SK-N-SH treated with all-trans-retinoic acid at 6 μM for 48 hours (cell line): ENCODE measurements around the gene WWC1.
"Not testable (repeated sequence)": the region's sequence is repeated elsewhere in the genome, so short reads cannot be mapped to it uniquely, and the experiment has no call there.

ENCODE experiments used
- ATAC-seq: fragments of 200-7000 bp; cut with Tn5 transposase; 3 replicates; pipeline ENCODE4 v1.9.1; 2020; ENCODE audit warnings: mild to moderate bottlenecking, moderate library complexity
- ARNTL ChIP-seq: fragments of 450-650 bp; formaldehyde crosslinking; IDR thresholded peaks from 2 replicates; pipeline ENCODE4 v1.5.0; 2020; ENCODE audit warnings: low read depth, mild to moderate bottlenecking, moderate library complexity, borderline replicate concordance
- CREB5 ChIP-seq: fragments of 250-450 bp; sonication (Bioruptor Pico); IDR thresholded peaks from 2 replicates; pipeline ENCODE4 v1.5.1; 2020; ENCODE audit warnings: low read depth, mild to moderate bottlenecking, moderate library complexity
- CSDC2 ChIP-seq: fragments of 250-450 bp; sonication (Bioruptor Pico); IDR thresholded peaks from 2 replicates; pipeline ENCODE4 v1.5.0; 2020; ENCODE audit warnings: mild to moderate bottlenecking, moderate library complexity
- ESRRG ChIP-seq: fragments of 250-450 bp; sonication (Bioruptor Pico); IDR thresholded peaks from 2 replicates; pipeline ENCODE4 v1.6.1; 2021; ENCODE audit warnings: mild to moderate bottlenecking
- GLIS3 ChIP-seq: fragments of 250-450 bp; sonication (Bioruptor Pico); IDR thresholded peaks from 2 replicates; pipeline ENCODE4 v1.5.0; 2020; ENCODE audit warnings: mild to moderate bottlenecking, moderate library complexity
- ISL1 ChIP-seq: fragments of 250-450 bp; sonication (Bioruptor Pico); IDR thresholded peaks from 2 replicates; pipeline ENCODE4 v2.1.2; 2022; ENCODE audit warnings: mild to moderate bottlenecking, moderate library complexity
- OSR1 ChIP-seq: fragments of 250-450 bp; sonication (Bioruptor Pico); IDR thresholded peaks from 2 replicates; pipeline ENCODE4 v1.8.0; 2022; ENCODE audit warnings: moderate library complexity, mild to moderate bottlenecking, inconsistent platforms
- PPARA ChIP-seq: fragments of 250-450 bp; sonication (Bioruptor Pico); IDR thresholded peaks from 2 replicates; pipeline ENCODE4 v1.5.0; 2020; ENCODE audit warnings: mild to moderate bottlenecking, borderline replicate concordance
- TCF4 ChIP-seq: fragments of 250-450 bp; sonication (Bioruptor Pico); IDR thresholded peaks from 2 replicates; pipeline ENCODE4 v1.8.0; 2021; ENCODE audit warnings: mild to moderate bottlenecking, moderate library complexity, borderline replicate concordance
- TOX ChIP-seq: fragments of 250-450 bp; sonication (Bioruptor Pico); IDR thresholded peaks from 2 replicates; pipeline ENCODE4 v1.8.0; 2021; ENCODE audit warnings: mild to moderate bottlenecking, moderate library complexity, borderline replicate concordance
- ZC3H10 ChIP-seq: fragments of 250-450 bp; sonication (Bioruptor Pico); IDR thresholded peaks from 2 replicates; pipeline ENCODE4 v1.5.1; 2021; ENCODE audit warnings: mild to moderate bottlenecking, moderate library complexity
- ZFP3 ChIP-seq: fragments of 250-450 bp; sonication (Bioruptor Pico); IDR thresholded peaks from 2 replicates; pipeline ENCODE4 v1.5.0; 2020; ENCODE audit warnings: mild to moderate bottlenecking, moderate library complexity
- ZFP30 ChIP-seq: fragments of 450-650 bp; formaldehyde crosslinking; IDR thresholded peaks from 2 replicates; pipeline ENCODE4 v1.5.0; 2022; ENCODE audit warnings: mild to moderate bottlenecking, moderate library complexity
- ZNF565 ChIP-seq: fragments of 450-650 bp; formaldehyde crosslinking; conservative IDR thresholded peaks from 2 replicates; pipeline ENCODE4 v1.5.0; 2020; ENCODE audit warnings: low read depth, mild to moderate bottlenecking, moderate library complexity
- ZNF70 ChIP-seq: fragments of 450-650 bp; formaldehyde crosslinking; IDR thresholded peaks from 2 replicates; pipeline ENCODE4 v1.5.0; 2020; ENCODE audit warnings: mild to moderate bottlenecking, moderate library complexity
- ZNF8 ChIP-seq: fragments of 450-650 bp; formaldehyde crosslinking; IDR thresholded peaks from 2 replicates; pipeline ENCODE4 v1.5.0; 2020; ENCODE audit warnings: mild to moderate bottlenecking, moderate library complexity
- TF ChIP-seq, protein P1 (sequence below): fragments of 250-450 bp; sonication (Bioruptor Pico); IDR thresholded peaks from 2 replicates; pipeline ENCODE4 v1.5.0; 2020; ENCODE audit warnings: mild to moderate bottlenecking, moderate library complexity
- TF ChIP-seq, protein P2 (sequence below): fragments of 250-450 bp; sonication (Bioruptor Pico); IDR thresholded peaks from 2 replicates; pipeline ENCODE4 v1.5.1; 2021; ENCODE audit warnings: mild to moderate bottlenecking, moderate library complexity
- TF ChIP-seq, protein P3 (sequence below): fragments of 250-450 bp; sonication (Bioruptor Pico); IDR thresholded peaks from 2 replicates; pipeline ENCODE4 v1.8.0; 2021; ENCODE audit warnings: low read depth, mild to moderate bottlenecking, moderate library complexity, borderline replicate concordance

WWC1 gene

GRCh38 chr5:168339109-168339771 is 47.8 kb downstream of the WWC1 start (continued):
- TF ChIP-seq, protein P1, sequence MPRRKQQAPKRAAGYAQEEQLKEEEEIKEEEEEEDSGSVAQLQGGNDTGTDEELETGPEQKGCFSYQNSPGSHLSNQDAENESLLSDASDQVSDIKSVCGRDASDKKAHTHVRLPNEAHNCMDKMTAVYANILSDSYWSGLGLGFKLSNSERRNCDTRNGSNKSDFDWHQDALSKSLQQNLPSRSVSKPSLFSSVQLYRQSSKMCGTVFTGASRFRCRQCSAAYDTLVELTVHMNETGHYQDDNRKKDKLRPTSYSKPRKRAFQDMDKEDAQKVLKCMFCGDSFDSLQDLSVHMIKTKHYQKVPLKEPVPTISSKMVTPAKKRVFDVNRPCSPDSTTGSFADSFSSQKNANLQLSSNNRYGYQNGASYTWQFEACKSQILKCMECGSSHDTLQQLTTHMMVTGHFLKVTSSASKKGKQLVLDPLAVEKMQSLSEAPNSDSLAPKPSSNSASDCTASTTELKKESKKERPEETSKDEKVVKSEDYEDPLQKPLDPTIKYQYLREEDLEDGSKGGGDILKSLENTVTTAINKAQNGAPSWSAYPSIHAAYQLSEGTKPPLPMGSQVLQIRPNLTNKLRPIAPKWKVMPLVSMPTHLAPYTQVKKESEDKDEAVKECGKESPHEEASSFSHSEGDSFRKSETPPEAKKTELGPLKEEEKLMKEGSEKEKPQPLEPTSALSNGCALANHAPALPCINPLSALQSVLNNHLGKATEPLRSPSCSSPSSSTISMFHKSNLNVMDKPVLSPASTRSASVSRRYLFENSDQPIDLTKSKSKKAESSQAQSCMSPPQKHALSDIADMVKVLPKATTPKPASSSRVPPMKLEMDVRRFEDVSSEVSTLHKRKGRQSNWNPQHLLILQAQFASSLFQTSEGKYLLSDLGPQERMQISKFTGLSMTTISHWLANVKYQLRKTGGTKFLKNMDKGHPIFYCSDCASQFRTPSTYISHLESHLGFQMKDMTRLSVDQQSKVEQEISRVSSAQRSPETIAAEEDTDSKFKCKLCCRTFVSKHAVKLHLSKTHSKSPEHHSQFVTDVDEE (CRISPR knock-in tag) = no peak
- no peak for TF ChIP-seq ISL1 (CRISPR knock-in tag)
- TF ChIP-seq ESRRG (CRISPR knock-in tag) = no peak
- no peak for TF ChIP-seq ZNF70 (CRISPR knock-in tag)

- not testable (repeated sequence) for ATAC-seq
Observed at GRCh38 chr5:168339772-168340140, 48.3 kb downstream of the WWC1 start.

GRCh38 chr5:168340487-168340886 is 49.0 kb downstream of the WWC1 start:
- TF ChIP-seq OSR1 (no peak), ZC3H10 (no peak), ZNF8 (CRISPR knock-in tag) (peak; percentile 87)
- ATAC-seq = no peak

DNA sequence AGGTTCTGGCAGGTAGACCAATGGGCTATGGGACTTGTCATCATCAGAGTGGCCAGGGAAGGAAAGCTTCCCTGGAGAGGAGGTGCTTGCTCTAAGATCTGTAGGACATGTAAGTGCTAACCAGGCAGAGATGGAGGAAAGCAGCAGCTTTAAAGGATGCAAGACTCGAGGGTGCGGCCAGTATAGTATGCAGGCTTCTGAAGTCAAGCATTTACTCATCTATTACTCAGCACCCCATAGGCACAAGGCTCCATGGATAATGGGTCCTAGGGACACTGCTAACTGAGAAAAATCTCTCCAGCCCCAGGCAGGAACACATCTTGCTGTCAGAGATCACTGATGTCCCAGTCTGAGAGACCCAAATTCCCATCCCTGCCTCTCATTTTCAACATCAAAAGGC is 49.7 kb downstream of the WWC1 start:
- no peak for ATAC-seq
- TF ChIP-seq ISL1 (CRISPR knock-in tag) (no peak), CREB5 (no peak), CSDC2 (CRISPR knock-in tag) (no peak), ZNF565 (no peak), ZFP30 (CRISPR knock-in tag) (no peak), GLIS3 (no peak), PPARA (no peak), ZC3H10 (no peak), TOX (no peak), ARNTL (CRISPR knock-in tag) (no peak)

GRCh38 chr5:168342151-168342825 is 50.8 kb downstream of the WWC1 start:
- no peak for ATAC-seq
- TF ChIP-seq ZNF565 (no peak), ZFP30 (CRISPR knock-in tag) (no peak), TCF4 (no peak), PPARA (no peak), ZFP3 (CRISPR knock-in tag) (no peak), TOX (no peak), ISL1 (CRISPR knock-in tag) (no peak), OSR1 (no peak)
- TF ChIP-seq, protein P1 (CRISPR knock-in tag) = no peak
- TF ChIP-seq, protein P2, sequence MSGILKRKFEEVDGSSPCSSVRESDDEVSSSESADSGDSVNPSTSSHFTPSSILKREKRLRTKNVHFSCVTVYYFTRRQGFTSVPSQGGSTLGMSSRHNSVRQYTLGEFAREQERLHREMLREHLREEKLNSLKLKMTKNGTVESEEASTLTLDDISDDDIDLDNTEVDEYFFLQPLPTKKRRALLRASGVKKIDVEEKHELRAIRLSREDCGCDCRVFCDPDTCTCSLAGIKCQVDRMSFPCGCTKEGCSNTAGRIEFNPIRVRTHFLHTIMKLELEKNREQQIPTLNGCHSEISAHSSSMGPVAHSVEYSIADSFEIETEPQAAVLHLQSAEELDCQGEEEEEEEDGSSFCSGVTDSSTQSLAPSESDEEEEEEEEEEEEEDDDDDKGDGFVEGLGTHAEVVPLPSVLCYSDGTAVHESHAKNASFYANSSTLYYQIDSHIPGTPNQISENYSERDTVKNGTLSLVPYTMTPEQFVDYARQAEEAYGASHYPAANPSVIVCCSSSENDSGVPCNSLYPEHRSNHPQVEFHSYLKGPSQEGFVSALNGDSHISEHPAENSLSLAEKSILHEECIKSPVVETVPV (CRISPR knock-in tag) = no peak
- TF ChIP-seq, protein P3, sequence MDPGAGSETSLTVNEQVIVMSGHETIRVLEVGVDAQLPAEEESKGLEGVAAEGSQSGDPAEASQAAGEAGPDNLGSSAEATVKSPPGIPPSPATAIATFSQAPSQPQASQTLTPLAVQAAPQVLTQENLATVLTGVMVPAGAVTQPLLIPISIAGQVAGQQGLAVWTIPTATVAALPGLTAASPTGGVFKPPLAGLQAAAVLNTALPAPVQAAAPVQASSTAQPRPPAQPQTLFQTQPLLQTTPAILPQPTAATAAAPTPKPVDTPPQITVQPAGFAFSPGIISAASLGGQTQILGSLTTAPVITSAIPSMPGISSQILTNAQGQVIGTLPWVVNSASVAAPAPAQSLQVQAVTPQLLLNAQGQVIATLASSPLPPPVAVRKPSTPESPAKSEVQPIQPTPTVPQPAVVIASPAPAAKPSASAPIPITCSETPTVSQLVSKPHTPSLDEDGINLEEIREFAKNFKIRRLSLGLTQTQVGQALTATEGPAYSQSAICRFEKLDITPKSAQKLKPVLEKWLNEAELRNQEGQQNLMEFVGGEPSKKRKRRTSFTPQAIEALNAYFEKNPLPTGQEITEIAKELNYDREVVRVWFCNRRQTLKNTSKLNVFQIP (CRISPR knock-in tag) = no peak
